HL-60 (cell line): ENCODE measurements around the gene ANKS1B.

Source experiments
- DNase-seq, 2 experiments: peaks; one replicate each; pipeline ENCODE4 v3.0.0-alpha.2; 2010 to 2020; ENCODE audit warnings: low read depth in 1 of 2, low spot score in 1 of 2
- H3K27ac ChIP-seq: fragments of 250-450 bp; sonication (Bioruptor Pico); replicated peaks from 2 replicates; pipeline ENCODE4 v1.5.1; 2020; ENCODE audit warnings: mild to moderate bottlenecking, moderate library complexity
- H3K27me3 ChIP-seq: fragments of 250-450 bp; sonication (Bioruptor Pico); 2 replicates; pipeline ENCODE4 v1.5.1; 2021; ENCODE audit warnings: mild to moderate bottlenecking, moderate library complexity; ENCODE audit not compliant: insufficient read depth, poor library complexity, severe bottlenecking
- H3K4me3 ChIP-seq: replicated peaks from 2 replicates; pipeline ENCODE4 v1.5.1; 2011; ENCODE audit warnings: mild to moderate bottlenecking, control low read depth, low read length; ENCODE audit not compliant: insufficient read depth
- CTCF ChIP-seq: IDR thresholded peaks from one replicate; pipeline ENCODE4 v1.5.1; 2011; ENCODE audit warnings: low read length, control low read depth, inconsistent platforms; ENCODE audit not compliant: insufficient read depth
- GABPA ChIP-seq: IDR thresholded peaks from 2 replicates; pipeline ENCODE4 v1.6.1; 2012; ENCODE audit warnings: low read depth
- POLR2AphosphoS5 ChIP-seq: IDR thresholded peaks from 2 replicates; pipeline ENCODE4 v1.6.1; 2012; ENCODE audit warnings: low read depth
- REST ChIP-seq: IDR thresholded peaks from 2 replicates; pipeline ENCODE4 v1.6.1; 2012; ENCODE audit warnings: low read depth; ENCODE audit not compliant: insufficient replicate concordance
- SPI1 ChIP-seq: IDR thresholded peaks from 2 replicates; pipeline ENCODE4 v1.6.1; 2012; ENCODE audit warnings: low read depth, mild to moderate bottlenecking, borderline replicate concordance

ANKS1B gene

GRCh38 chr12:99544457-99544856 is 440.3 kb downstream of the ANKS1B start:
- Histone ChIP-seq H3K27me3 (no peaks in the 10 kb centered on the region), H3K4me3 (no peak overlapping the region), H3K27ac (no peak overlapping the region)
- DNase-seq: no peak
- TF ChIP-seq SPI1 (no peak), POLR2AphosphoS5 (no peak), GABPA (no peak), CTCF (no peak), REST (no peak)

- no peak overlapping the region for H3K27ac ChIP-seq
- H3K27me3 ChIP-seq: no peaks in the 10 kb centered on the region
- no peak for DNase-seq
- TF ChIP-seq GABPA (no peak), CTCF (no peak), REST (no peak), SPI1 (no peak), POLR2AphosphoS5 (no peak)
- no peak overlapping the region for H3K4me3 ChIP-seq
Measured at GRCh38 chr12:99529966-99530365, 454.8 kb downstream of the ANKS1B start.

GRCh38 chr12:99528478-99528877 is 456.3 kb downstream of the ANKS1B start:
- Histone ChIP-seq H3K4me3 (no peak overlapping the region), H3K27ac (no peak overlapping the region), H3K27me3 (no peaks in the 10 kb centered on the region)
- DNase-seq: no peak
- TF ChIP-seq REST (no peak), GABPA (no peak), POLR2AphosphoS5 (no peak), SPI1 (no peak), CTCF (no peak)
